B cell (primary cell): Measurements from ENCODE around the gene CAMTA1. TPM values are rescaled to one million over a fixed set of nuclear protein-coding genes. Genes with fewer than 3 reads are reported as not detected.

Experiments used
- ATAC-seq: fragments of 200-7000 bp; cut with Tn5 transposase; one replicate; pipeline ENCODE4 v1.10.0; 2021; ENCODE audit warnings: low read depth, mild to moderate bottlenecking, moderate number of reproducible peaks, moderate library complexity
- CTCF ChIA-PET: fragments of 350-600 bp; sonication (Branson Sonifier 250); formaldehyde crosslinking; loops from one replicate; lab custom pipeline; 2021; ENCODE audit warnings: antibody characterized with exemption, inconsistent platforms; lab: Charles Lee
- POLR2A ChIA-PET: fragments of 350-600 bp; sonication (Branson Sonifier 250); formaldehyde crosslinking; loops from one replicate; lab custom pipeline; 2021; ENCODE audit warnings: antibody characterized with exemption; lab: Charles Lee
- DNase-seq: peaks from one replicate; pipeline ENCODE4 v3.0.0; 2013
- H2AFZ ChIP-seq: 2 replicates; pipeline ENCODE4 v1.6.1; 2012; ENCODE audit warnings: mild to moderate bottlenecking, low read depth, low read length; ENCODE audit not compliant: insufficient read depth, poor library complexity, severe bottlenecking
- H3K27ac ChIP-seq, 2 donors: 1 replicate in 1 of 2; 2 replicates in 1 of 2; pipeline ENCODE4 v1.5.1; 2012 to 2013; ENCODE audit warnings: low read length in 2 of 2, mild to moderate bottlenecking in 2 of 2, moderate library complexity in 1 of 2
- H3K27me3 ChIP-seq, 4 experiments: fragments of 200-600 bp in 1 of 4; sonication (generic) in 1 of 4; replicated peaks in 1 of 4; 1 replicate in 2 of 4; 2 replicates in 2 of 4; pipeline versions ENCODE4 v1.6.1 to v1.7.0; 2013 to 2016; ENCODE audit warnings: low read length in 3 of 4, mild to moderate bottlenecking in 2 of 4, mixed read lengths in 1 of 4, moderate library complexity in 1 of 4; ENCODE audit not compliant: insufficient read depth in 4 of 4, control insufficient read depth in 3 of 4; ENCODE audit errors: control extremely low read depth in 1 of 4
- H3K36me3 ChIP-seq, 2 experiments: replicated peaks in 1 of 2; 1 replicate in 1 of 2; 2 replicates in 1 of 2; pipeline versions ENCODE4 v1.6.1 to v1.7.1; 2013; ENCODE audit warnings: low read length in 1 of 2; ENCODE audit not compliant: insufficient read depth in 2 of 2, control insufficient read depth in 1 of 2; ENCODE audit errors: control extremely low read depth in 1 of 2, extremely low read depth in 1 of 2
- H3K4me1 ChIP-seq, 2 donors: fragments of 200-600 bp in 1 of 2; sonication (generic) in 1 of 2; 1 replicate in 1 of 2; 2 replicates in 1 of 2; pipeline versions ENCODE4 v1.5.1 to v1.6.1; 2013 to 2017; ENCODE audit warnings: low read length in 2 of 2; ENCODE audit not compliant: control insufficient read depth in 2 of 2, insufficient read depth in 2 of 2
- H3K4me2 ChIP-seq: replicated peaks from 2 replicates; pipeline ENCODE3; 2012; ENCODE audit warnings: mild to moderate bottlenecking, low read depth, low read length; ENCODE audit not compliant: poor library complexity, severe bottlenecking
- H3K4me3 ChIP-seq, 5 experiments: fragments of 200-600 bp in 1 of 5; sonication (generic) in 1 of 5; 1 replicate in 3 of 5; 2 replicates in 2 of 5; pipeline versions ENCODE4 v1.5.1 to v1.7.0; 2011 to 2016; ENCODE audit warnings: low read length in 4 of 5, mild to moderate bottlenecking in 4 of 5, low read depth in 2 of 5, control low read depth in 1 of 5, moderate library complexity in 1 of 5; ENCODE audit not compliant: insufficient read depth in 1 of 5; ENCODE audit errors: control extremely low read depth in 1 of 5, extremely low read depth in 1 of 5
- H3K79me2 ChIP-seq: fragments of 200-600 bp; sonication (generic); one replicate; pipeline ENCODE4 v1.6.0; 2016; ENCODE audit warnings: low read length; ENCODE audit not compliant: control insufficient read depth, insufficient read depth
- H3K9ac ChIP-seq: fragments of 200-600 bp; sonication (generic); 2 replicates; pipeline ENCODE4 v1.6.1; 2017; ENCODE audit warnings: mild to moderate bottlenecking, low read length, moderate library complexity
- H3K9me3 ChIP-seq, 3 donors: one replicate each; pipeline versions ENCODE4 v1.6.1 to v1.7.1; 2013; ENCODE audit warnings: low read length in 2 of 3; ENCODE audit not compliant: control insufficient read depth in 2 of 3, insufficient read depth in 1 of 3; ENCODE audit errors: control extremely low read depth in 1 of 3
- H4K20me1 ChIP-seq: 2 replicates; pipeline ENCODE4 v1.6.0; 2012; ENCODE audit warnings: mild to moderate bottlenecking, low read length; ENCODE audit not compliant: insufficient read depth, control insufficient read depth, poor library complexity, severe bottlenecking
- H3K27ac Mint-ChIP-seq: one replicate; pipeline ENCODE4 v1.8.0; 2021; ENCODE audit warnings: mixed read lengths
- H3K27me3 Mint-ChIP-seq: one replicate; pipeline ENCODE4 v1.8.0; 2021; ENCODE audit warnings: mixed read lengths
- H3K4me1 Mint-ChIP-seq: one replicate; pipeline ENCODE4 v1.8.0; 2021; ENCODE audit warnings: mixed read lengths
- H3K4me3 Mint-ChIP-seq: one replicate; pipeline ENCODE4 v1.8.0; 2021; ENCODE audit warnings: mixed read lengths
- H3K9me3 Mint-ChIP-seq: one replicate; pipeline ENCODE4 v1.8.0; 2022; ENCODE audit warnings: mixed read lengths; ENCODE audit not compliant: insufficient read depth
- EZH2 ChIP-seq: IDR thresholded peaks from 2 replicates; pipeline ENCODE4 v1.6.1; 2012; ENCODE audit warnings: borderline replicate concordance, low read depth, mild to moderate bottlenecking, moderate library complexity, low read length; ENCODE audit not compliant: insufficient read depth, poor library complexity, severe bottlenecking
- WGBS: methylation state at CpG from one replicate; pipeline ENCODE4 v1.1.5; 2013; ENCODE audit warnings: missing lambda C conversion rate; ENCODE audit not compliant: insufficient coverage; 5-methylcytosine and 5-hydroxymethylcytosine counted together
- intact Hi-C: fragments of 100-400 bp; cut with micrococcal nuclease; formaldehyde crosslinking; loops from one replicate; pipeline ENCODE4 v1.10.0; 2022
- polyA plus RNA-seq: library from polyadenylated mRNA; depleted of rRNA; stranded (reverse); fragments of >200 nt; gene quantifications from 2 replicates; pipeline ENCODE4 v1.2.3, GENCODE V29; 2012
- total RNA-seq, 2 donors: library from RNA; stranded (reverse); fragments of 120-200 nt in 1 of 2; gene quantifications; 1 replicate in 1 of 2; 2 replicates in 1 of 2; pipeline versions ENCODE4 v1.2.3 to v1.2.4, GENCODE V29; 2013 to 2022
- TF ChIP-seq, protein P1 (sequence below): fragments of 200-600 bp; IDR thresholded peaks from one replicate; pipeline ENCODE4 v1.8.0; 2022; ENCODE audit warnings: antibody characterized with exemption, mild to moderate bottlenecking

The CAMTA1 gene
- total and polyA plus RNA-seq, 2 donors (not counting 1 experiment from before 2014, with no cell fraction given), result 42.2 to 45.7 TPM

DNA sequence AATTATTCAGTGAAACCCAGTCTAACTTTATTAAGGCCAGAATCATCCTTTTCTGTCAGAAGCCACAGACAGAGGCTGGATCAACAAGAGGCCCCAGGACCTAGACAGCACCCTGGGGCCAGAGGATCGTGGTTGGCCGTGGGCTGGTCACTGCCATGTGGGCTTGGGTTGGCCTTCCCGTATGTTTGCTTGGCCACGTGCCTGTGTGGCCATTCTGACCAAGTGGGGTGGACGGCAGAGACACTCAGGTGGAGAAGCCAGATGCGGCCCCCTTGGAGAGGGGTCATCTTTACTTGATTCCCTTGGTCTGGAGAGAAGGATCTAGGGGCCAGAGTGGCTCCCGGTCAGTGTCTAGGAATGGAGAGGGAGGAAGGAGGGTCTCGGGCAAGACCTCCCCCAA, 327.9 kb downstream of the CAMTA1 start:
- H3K27me3 ChIP-seq, result no peaks in the 10 kb centered on the region
- H3K27ac ChIP-seq, result no peak overlapping the region
- 92% methylated on average over 6 of the region's 8 CpGs for WGBS
- Mint-ChIP-seq H3K9me3 (peaks cover 7% of the 10 kb centered on the region), H3K27ac (no peak overlapping the region), H3K27me3 (peaks cover 17% of the 10 kb centered on the region), H3K4me3 (no peak overlapping the region), H3K4me1 (no peaks in the 10 kb centered on the region)
- H3K36me3 ChIP-seq, result no peaks in the 10 kb centered on the region
- ChIA-PET POLR2A (no interaction called here), CTCF (no interaction called here)
- ATAC-seq (no peak), DNase-seq (no peak)
- no peaks in the 10 kb centered on the region for H3K79me2 ChIP-seq
- no peak overlapping the region for H3K9ac ChIP-seq
- H3K9me3 ChIP-seq, result peaks cover 0 to 11% (median 0%) of the 10 kb centered on the region in 3 donors
- intact Hi-C loops, result no loop called here
- TF ChIP-seq EZH2, result no peak
- TF ChIP-seq, protein P1, sequence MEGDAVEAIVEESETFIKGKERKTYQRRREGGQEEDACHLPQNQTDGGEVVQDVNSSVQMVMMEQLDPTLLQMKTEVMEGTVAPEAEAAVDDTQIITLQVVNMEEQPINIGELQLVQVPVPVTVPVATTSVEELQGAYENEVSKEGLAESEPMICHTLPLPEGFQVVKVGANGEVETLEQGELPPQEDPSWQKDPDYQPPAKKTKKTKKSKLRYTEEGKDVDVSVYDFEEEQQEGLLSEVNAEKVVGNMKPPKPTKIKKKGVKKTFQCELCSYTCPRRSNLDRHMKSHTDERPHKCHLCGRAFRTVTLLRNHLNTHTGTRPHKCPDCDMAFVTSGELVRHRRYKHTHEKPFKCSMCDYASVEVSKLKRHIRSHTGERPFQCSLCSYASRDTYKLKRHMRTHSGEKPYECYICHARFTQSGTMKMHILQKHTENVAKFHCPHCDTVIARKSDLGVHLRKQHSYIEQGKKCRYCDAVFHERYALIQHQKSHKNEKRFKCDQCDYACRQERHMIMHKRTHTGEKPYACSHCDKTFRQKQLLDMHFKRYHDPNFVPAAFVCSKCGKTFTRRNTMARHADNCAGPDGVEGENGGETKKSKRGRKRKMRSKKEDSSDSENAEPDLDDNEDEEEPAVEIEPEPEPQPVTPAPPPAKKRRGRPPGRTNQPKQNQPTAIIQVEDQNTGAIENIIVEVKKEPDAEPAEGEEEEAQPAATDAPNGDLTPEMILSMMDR, result no peak
- H3K4me2 ChIP-seq, result no peak overlapping the region
- H2AFZ ChIP-seq, result no peak overlapping the region
- H4K20me1 ChIP-seq, result no peaks in the 10 kb centered on the region
- H3K4me1 ChIP-seq, result no peaks in the 10 kb centered on the region
- H3K4me3 ChIP-seq, result no peak overlapping the region

DNA sequence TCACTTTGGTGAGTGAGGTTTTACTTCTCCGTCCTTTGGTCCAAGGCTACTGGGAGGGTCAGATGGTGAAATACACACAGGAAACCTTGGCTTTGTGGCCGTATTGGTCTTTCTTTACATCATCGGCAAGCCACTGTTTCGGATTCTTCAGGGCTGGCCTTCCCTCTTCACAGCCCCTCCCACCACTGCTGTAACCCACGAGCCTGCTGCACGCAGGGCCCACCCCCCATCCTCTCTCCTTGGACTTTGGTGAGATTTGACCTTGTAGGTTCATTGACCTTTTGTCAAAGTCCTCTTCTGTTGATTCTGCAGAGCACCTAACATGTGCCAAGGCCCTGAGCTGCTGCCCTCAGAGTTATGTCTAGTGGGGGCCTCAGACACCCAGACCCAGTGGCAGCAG, 328.6 kb downstream of the CAMTA1 start:
- Mint-ChIP-seq H3K4me3 (no peak overlapping the region), H3K9me3 (peaks cover 4% of the 10 kb centered on the region), H3K4me1 (no peaks in the 10 kb centered on the region), H3K27ac (no peak overlapping the region), H3K27me3 (peaks cover 13% of the 10 kb centered on the region)
- ATAC-seq, result no peak
- H2AFZ ChIP-seq, result no peak overlapping the region
- H3K4me3 ChIP-seq, result no peak overlapping the region
- no peak for DNase-seq
- no peaks in the 10 kb centered on the region for H3K79me2 ChIP-seq
- intact Hi-C loops, result no loop called here
- ChIA-PET CTCF (no interaction called here), POLR2A (no interaction called here)
- H3K4me1 ChIP-seq, result no peaks in the 10 kb centered on the region
- TF ChIP-seq, protein P1, result no peak
- no peak for TF ChIP-seq EZH2
- H3K27ac ChIP-seq, result no peak overlapping the region
- no peaks in the 10 kb centered on the region for H3K27me3 ChIP-seq
- no peak overlapping the region for H3K4me2 ChIP-seq
- no peaks in the 10 kb centered on the region for H4K20me1 ChIP-seq
- no peak overlapping the region for H3K9ac ChIP-seq
- H3K9me3 ChIP-seq, result peaks cover 0 to 11% (median 0%) of the 10 kb centered on the region in 3 donors
- H3K36me3 ChIP-seq, result no peaks in the 10 kb centered on the region
- WGBS, result 95% methylated on average over 4 of the region's 6 CpGs
